Measurements from ENCODE around the gene CD83.

Gene CD83

GRCh38 chr6:14126191-14126590 is 8.6 kb downstream of the CD83 start:
- peak in 1 of 2 donors; percentile 35 for DNase-seq

GRCh38 chr6:14127611-14128010 is 10.0 kb downstream of the CD83 start:
- no peak for DNase-seq

- no peak for DNase-seq
These were observed 10.4 kb downstream of the CD83 start for GRCh38 chr6:14128012-14128411.

- no peak for DNase-seq
These were observed 11.2 kb downstream of the CD83 start for GRCh38 chr6:14128746-14129145.

- no peak for DNase-seq
These were observed 12.0 kb downstream of the CD83 start for GRCh38 chr6:14129575-14129974.

GRCh38 chr6:14130435-14131075 is 13.0 kb downstream of the CD83 start:
- no peak for DNase-seq

- DNase-seq, result no peak
These were observed 14.0 kb downstream of the CD83 start for GRCh38 chr6:14131579-14131978.

GRCh38 chr6:14132244-14132920 is 14.8 kb downstream of the CD83 start:
- no peak for DNase-seq

- no peak for DNase-seq
These were observed 15.3 kb downstream of the CD83 start for GRCh38 chr6:14132921-14133275.

GRCh38 chr6:14134211-14134910 is 16.8 kb downstream of the CD83 start:
- DNase-seq, result no peak

GRCh38 chr6:14135893-14136539 is 18.4 kb downstream of the CD83 start:
- peak; percentile 75 to 87 for DNase-seq

- no peak for DNase-seq
These were observed 21.2 kb downstream of the CD83 start for GRCh38 chr6:14138701-14139215.

- no peak for DNase-seq
These were observed 23.9 kb downstream of the CD83 start for GRCh38 chr6:14141351-14142062.

GRCh38 chr6:14142063-14142450 is 24.5 kb downstream of the CD83 start:
- DNase-seq, result no peak

GRCh38 chr6:14142511-14143223 is 25.1 kb downstream of the CD83 start:
- DNase-seq, result no peak

GRCh38 chr6:14143305-14143704 is 25.7 kb downstream of the CD83 start:
- no peak for DNase-seq

GRCh38 chr6:14144678-14145113 is 27.1 kb downstream of the CD83 start:
- peak; percentile 60 to 77 for DNase-seq

- no peak for DNase-seq
These were observed 29.0 kb downstream of the CD83 start for GRCh38 chr6:14146506-14147096.

GRCh38 chr6:14147891-14148290 is 30.3 kb downstream of the CD83 start:
- no peak for DNase-seq

GRCh38 chr6:14148471-14148870 is 30.9 kb downstream of the CD83 start:
- no peak for DNase-seq

- peak; percentile 36 to 59 for DNase-seq
These were observed 31.6 kb downstream of the CD83 start for GRCh38 chr6:14149053-14149738.

Data from inflammatory macrophage (primary cell).